Spleen (tissue), 11 donors: ENCODE results near the gene ST6GALNAC3. TPM values are rescaled to one million over a fixed set of nuclear protein-coding genes. Genes with fewer than 3 reads are reported as not detected.

ENCODE experiments used
- DNase-seq: peaks from one replicate; pipeline ENCODE4 v3.0.0-alpha.2; 2020
- H3K27ac ChIP-seq, 8 donors: fragments of 200-600 bp; sonication (generic) in 7 of 8; 1 replicate in 4 of 8; 2 replicates in 4 of 8; pipeline versions ENCODE4 v1.5.0 to v1.8.0; 2016 to 2021; ENCODE audit warnings: inconsistent platforms in 4 of 8, mild to moderate bottlenecking in 4 of 8, moderate library complexity in 1 of 8
- H3K27me3 ChIP-seq, 7 donors: fragments of 200-600 bp; sonication (generic) in 6 of 7; replicated peaks in 1 of 7; 1 replicate in 4 of 7; 2 replicates in 3 of 7; pipeline versions ENCODE4 v1.5.0 to v1.8.0; 2016 to 2021; ENCODE audit warnings: inconsistent platforms in 3 of 7, mild to moderate bottlenecking in 1 of 7
- H3K36me3 ChIP-seq, 6 donors: fragments of 200-600 bp; sonication (generic) in 5 of 6; 1 replicate in 4 of 6; 2 replicates in 2 of 6; pipeline versions ENCODE4 v1.5.0 to v1.8.0; 2016 to 2021; ENCODE audit warnings: inconsistent platforms in 2 of 6
- H3K4me1 ChIP-seq, 6 donors: fragments of 200-600 bp; sonication (generic) in 5 of 6; 1 replicate in 3 of 6; 2 replicates in 3 of 6; pipeline versions ENCODE4 v1.5.0 to v1.8.0; 2016 to 2021; ENCODE audit warnings: inconsistent platforms in 3 of 6
- H3K4me3 ChIP-seq, 8 donors: fragments of 200-600 bp; sonication (generic) in 7 of 8; 1 replicate in 4 of 8; 2 replicates in 4 of 8; pipeline versions ENCODE4 v1.5.0 to v1.8.0; 2016 to 2021; ENCODE audit warnings: inconsistent platforms in 4 of 8, mild to moderate bottlenecking in 4 of 8, moderate library complexity in 2 of 8
- H3K9me3 ChIP-seq, 8 donors: fragments of 200-600 bp; sonication (generic) in 7 of 8; 1 replicate in 4 of 8; 2 replicates in 4 of 8; pipeline versions ENCODE4 v1.5.0 to v1.8.0; 2016 to 2021; ENCODE audit warnings: inconsistent platforms in 4 of 8
- POLR2A ChIP-seq, 3 donors: fragments of 450-650 bp; IDR thresholded peaks; one replicate each; pipeline ENCODE4 v1.5.1; 2017; ENCODE audit warnings: antibody characterized with exemption in 3 of 3, mild to moderate bottlenecking in 1 of 3
- POLR2AphosphoS5 ChIP-seq, 3 donors: sonication (generic); formaldehyde crosslinking; IDR thresholded peaks; one replicate each; pipeline ENCODE4 v1.5.1; 2017; ENCODE audit warnings: antibody characterized with exemption in 3 of 3
- WGBS, 5 donors: extraction: QIAGEN DNeasy Blood & Tissue Kit in 3 of 5; methylation state at CpG; one replicate each; pipeline versions ENCODE4 v1.1.5 to v1.1.7; 2013 to 2018; 5-methylcytosine and 5-hydroxymethylcytosine counted together
- intact Hi-C: fragments of 100-400 bp; cut with DNase I; formaldehyde crosslinking; loops from one replicate; pipeline ENCODE4 v1.15.0; 2023; ENCODE audit warnings: low total_unique reads
- polyA plus RNA-seq, 3 donors: library from polyadenylated mRNA; stranded (reverse); fragments of 200-250 nt; gene quantifications; one replicate each; pipeline ENCODE4 v1.2.1, GENCODE V29; 2013
- total RNA-seq, 7 donors: library from RNA; depleted of rRNA in 3 of 7; stranded (reverse); fragments of >200 nt in 3 of 7; fragmentation: NEBNext Ultra II Directional in 4 of 7; extraction: Animal tissue kit (Norgen Biotek cat#: 25700) in 4 of 7; gene quantifications; one replicate each; pipeline versions ENCODE4 v1.1.0 to v1.2.1, GENCODE V29; 2016 to 2021
- TF ChIP-seq, protein P1 (sequence below), 11 experiments: fragments of 200-600 bp in 7 of 11; fragments of 450-650 bp in 4 of 11; sonication (generic) in 4 of 11; IDR thresholded peaks in 8 of 11; conservative IDR thresholded peaks in 3 of 11; 1 replicate in 7 of 11; 2 replicates in 4 of 11; pipeline versions ENCODE4 v1.4.0 to v1.8.0; 2016 to 2021; ENCODE audit warnings: antibody characterized with exemption in 11 of 11, inconsistent platforms in 4 of 11, mild to moderate bottlenecking in 1 of 11
- donor health status: healthy with polysubstance abuse.
- donor health status: DM: no; HTN: no; CAD: no; lungs with moderate emphysema.
- donor health status: DM: no; HTN: no; CAD: no.
- donor health status: Bipolar disorder and iron deficiency.
- donor health status: healthy.
- donor health status: DM: no; HTN: no; CAD: no.
- donor health status: DM: yes; HTN: yes; CAD: no.

The ST6GALNAC3 gene
- total and polyA plus RNA-seq, 10 donors: 0.93 to 24.7 (median 10.1) TPM

GRCh38 chr1:76230842-76231281, 156.3 kb downstream of the ST6GALNAC3 start:
- Histone ChIP-seq H3K27ac (no peak overlapping the region), H3K4me1 (peaks cover 0 to 29% (median 3%) of the 10 kb centered on the region in 6 donors), H3K27me3 (no peaks in the 10 kb centered on the region), H3K36me3 (no peaks in the 10 kb centered on the region), H3K9me3 (no peaks in the 10 kb centered on the region), H3K4me3 (no peak overlapping the region)
- TF ChIP-seq POLR2AphosphoS5 (IDR thresholded peaks at IDR 0.05): no peak
- TF ChIP-seq, protein P1, sequence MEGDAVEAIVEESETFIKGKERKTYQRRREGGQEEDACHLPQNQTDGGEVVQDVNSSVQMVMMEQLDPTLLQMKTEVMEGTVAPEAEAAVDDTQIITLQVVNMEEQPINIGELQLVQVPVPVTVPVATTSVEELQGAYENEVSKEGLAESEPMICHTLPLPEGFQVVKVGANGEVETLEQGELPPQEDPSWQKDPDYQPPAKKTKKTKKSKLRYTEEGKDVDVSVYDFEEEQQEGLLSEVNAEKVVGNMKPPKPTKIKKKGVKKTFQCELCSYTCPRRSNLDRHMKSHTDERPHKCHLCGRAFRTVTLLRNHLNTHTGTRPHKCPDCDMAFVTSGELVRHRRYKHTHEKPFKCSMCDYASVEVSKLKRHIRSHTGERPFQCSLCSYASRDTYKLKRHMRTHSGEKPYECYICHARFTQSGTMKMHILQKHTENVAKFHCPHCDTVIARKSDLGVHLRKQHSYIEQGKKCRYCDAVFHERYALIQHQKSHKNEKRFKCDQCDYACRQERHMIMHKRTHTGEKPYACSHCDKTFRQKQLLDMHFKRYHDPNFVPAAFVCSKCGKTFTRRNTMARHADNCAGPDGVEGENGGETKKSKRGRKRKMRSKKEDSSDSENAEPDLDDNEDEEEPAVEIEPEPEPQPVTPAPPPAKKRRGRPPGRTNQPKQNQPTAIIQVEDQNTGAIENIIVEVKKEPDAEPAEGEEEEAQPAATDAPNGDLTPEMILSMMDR (IDR thresholded peaks at IDR 0.05 in 8 of 11, conservative IDR thresholded peaks at IDR 0.05 in 3 of 11): no peak
- TF ChIP-seq POLR2A (IDR thresholded peaks at IDR 0.05): no peak
- DNase-seq: no peak
- 91 to 93% (median 91%) methylated on average over 2 of the region's 2 CpGs for WGBS, 5 donors
- intact Hi-C loops: no loop called here

- Histone ChIP-seq H3K27ac (no peak overlapping the region), H3K4me1 (peaks cover 0 to 29% (median 3%) of the 10 kb centered on the region in 6 donors), H3K27me3 (no peaks in the 10 kb centered on the region), H3K4me3 (no peak overlapping the region), H3K36me3 (no peaks in the 10 kb centered on the region), H3K9me3 (no peaks in the 10 kb centered on the region)
- TF ChIP-seq, protein P1 (IDR thresholded peaks at IDR 0.05 in 8 of 11, conservative IDR thresholded peaks at IDR 0.05 in 3 of 11): no peak
- TF ChIP-seq POLR2A (IDR thresholded peaks at IDR 0.05) (no peak), POLR2AphosphoS5 (IDR thresholded peaks at IDR 0.05) (no peak)
- no peak for DNase-seq
- intact Hi-C loops: no loop called here
- 74 to 81% (median 79%) methylated on average over 4 of the region's 4 CpGs for WGBS, 5 donors
These were observed 156.8 kb downstream of the ST6GALNAC3 start for GRCh38 chr1:76231320-76231719.

- Histone ChIP-seq H3K27me3 (no peaks in the 10 kb centered on the region), H3K27ac (no peak overlapping the region), H3K9me3 (no peaks in the 10 kb centered on the region), H3K36me3 (no peaks in the 10 kb centered on the region), H3K4me3 (no peak overlapping the region), H3K4me1 (peaks cover 0 to 23% (median 3%) of the 10 kb centered on the region in 6 donors)
- no peak for DNase-seq
- 81 to 95% (median 91%) methylated on average over 4 of the region's 4 CpGs for WGBS, 5 donors
- intact Hi-C loops: no loop called here
- TF ChIP-seq, protein P1 (IDR thresholded peaks at IDR 0.05 in 8 of 11, conservative IDR thresholded peaks at IDR 0.05 in 3 of 11): no peak
- no peak for TF ChIP-seq POLR2AphosphoS5 (IDR thresholded peaks at IDR 0.05)
- no peak for TF ChIP-seq POLR2A (IDR thresholded peaks at IDR 0.05)
These were observed 158.1 kb downstream of the ST6GALNAC3 start for GRCh38 chr1:76232666-76233065.

DNA sequence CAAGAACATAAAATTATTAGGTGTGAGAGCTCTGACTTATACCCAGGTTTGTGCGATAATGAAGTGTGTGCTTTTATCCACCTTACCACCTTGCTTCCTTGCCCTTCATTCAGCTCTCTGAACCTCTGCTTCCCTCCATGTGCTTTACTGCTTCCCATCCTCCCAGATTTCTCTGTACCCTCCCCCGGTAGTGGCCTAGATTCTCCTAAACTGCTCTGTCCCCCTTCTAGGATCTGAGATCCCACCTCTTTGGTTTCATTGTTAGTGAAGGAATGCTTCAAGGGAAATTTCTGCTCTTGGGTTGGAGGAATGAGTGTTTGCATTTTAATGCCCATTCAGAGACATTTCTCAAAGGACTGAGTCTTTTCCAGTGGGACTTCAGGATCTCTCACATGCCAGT, 159.5 kb downstream of the ST6GALNAC3 start:
- no peak overlapping the region for H3K4me3 ChIP-seq
- H3K9me3 ChIP-seq: no peaks in the 10 kb centered on the region
- H3K27ac ChIP-seq: no peak overlapping the region
- TF ChIP-seq POLR2AphosphoS5 (IDR thresholded peaks at IDR 0.05) (no peak), POLR2A (IDR thresholded peaks at IDR 0.05) (no peak)
- TF ChIP-seq, protein P1 (IDR thresholded peaks at IDR 0.05 in 8 of 11, conservative IDR thresholded peaks at IDR 0.05 in 3 of 11): no peak
- H3K36me3 ChIP-seq: no peaks in the 10 kb centered on the region
- DNase-seq: no peak
- peaks cover 0 to 10% (median 3%) of the 10 kb centered on the region in 6 donors for H3K4me1 ChIP-seq
- intact Hi-C loops: no loop called here
- WGBS, 5 donors: 92 to 99% (median 95%) methylated on average over 2 of the region's 2 CpGs
- no peaks in the 10 kb centered on the region for H3K27me3 ChIP-seq
